Activated CD8-positive, alpha-beta memory T cell treated with anti-CD3 and anti-CD28 coated beads, Interleukin-2, amount 50 U/mL, for 4 hours (primary cell): ENCODE results near the gene RTBDN.

Experiments used
- DNase-seq: peaks from one replicate; pipeline ENCODE4 v3.0.0-alpha.2; 2020

RTBDN gene

DNA sequence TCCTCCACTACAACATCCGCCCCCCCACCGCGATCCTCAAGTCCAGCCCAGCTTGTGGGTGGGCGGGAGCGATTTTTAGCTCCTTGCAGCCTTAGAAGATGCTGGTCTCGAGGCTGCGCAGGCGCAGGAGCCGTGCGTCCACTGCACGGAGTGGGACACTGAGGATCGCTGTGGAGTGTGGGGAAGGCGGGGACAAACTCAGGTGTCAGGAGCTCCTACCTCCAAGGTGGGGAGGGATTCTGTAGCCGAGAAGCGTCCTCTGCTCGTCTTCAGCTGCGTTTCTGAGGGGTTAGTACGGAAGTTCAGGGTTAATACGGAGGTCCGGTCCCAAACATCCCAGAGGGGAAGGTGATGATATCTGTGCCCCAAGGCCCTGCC, at the start of gene RTBDN:
Gene RTBDN (minus strand): TSS at position 14 of the 378 bp plus-strand sequence. CDS start 4,600 bp downstream, outside the sequence.
- DNase-seq, result no peak

DNA sequence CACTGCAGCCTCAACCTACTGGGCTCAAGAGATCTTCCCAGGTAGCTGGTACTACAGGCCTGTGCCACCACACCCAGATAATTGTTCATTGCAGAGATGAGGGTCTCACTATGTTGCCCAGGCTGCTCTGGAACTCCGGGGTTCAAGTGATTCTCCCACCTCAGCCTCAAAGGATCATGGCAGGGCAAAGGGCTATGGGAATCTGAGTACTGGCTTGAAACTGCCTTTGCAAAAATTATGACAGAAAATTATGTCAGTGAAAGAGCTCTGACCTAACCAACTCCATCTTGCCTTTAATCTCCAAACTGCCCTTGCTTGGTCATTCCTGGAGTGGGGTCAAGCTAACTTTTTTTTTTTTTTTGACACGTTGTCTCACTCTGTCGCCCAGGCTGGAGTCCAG, 48.2 kb upstream of the RTBDN start:
- DNase-seq, result no peak

DNA sequence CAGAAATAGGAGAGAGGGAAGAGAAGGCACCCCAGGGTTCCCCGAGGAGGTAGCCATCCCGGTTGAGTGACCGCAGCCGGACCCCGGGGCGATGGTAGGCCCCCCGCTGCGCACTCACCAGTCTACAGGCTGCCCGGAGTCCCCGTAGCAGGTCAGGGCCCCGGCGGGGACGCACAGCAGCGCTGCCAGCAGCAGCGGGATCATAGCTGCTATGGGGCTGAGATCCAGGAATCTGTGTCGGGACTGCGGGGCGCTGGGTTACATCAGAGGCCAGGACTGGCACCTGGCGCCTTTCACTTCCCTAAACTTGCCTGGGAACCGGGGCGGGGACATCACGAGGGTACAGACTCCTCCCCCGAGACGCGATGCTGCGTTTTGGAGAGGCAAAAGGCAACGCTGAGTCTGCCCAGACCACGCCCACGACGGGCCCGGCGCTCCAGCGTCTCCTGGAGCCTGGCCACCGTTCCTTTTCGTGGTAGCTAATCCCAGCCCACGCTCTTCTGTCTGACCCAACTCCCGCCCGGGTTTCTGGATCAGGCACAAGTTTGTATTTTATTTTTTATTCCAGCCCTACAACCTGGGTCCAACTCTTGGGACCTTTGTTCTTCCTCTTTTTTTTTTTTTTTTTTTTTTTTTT, 46.9 kb upstream of the RTBDN start, which contains the start of gene DNASE2:
Gene DNASE2 (minus strand): TSS at position 278 of the 637 bp plus-strand sequence. CDS start 74 bp downstream, at position 204.
- peak; percentile 87 for DNase-seq

DNA sequence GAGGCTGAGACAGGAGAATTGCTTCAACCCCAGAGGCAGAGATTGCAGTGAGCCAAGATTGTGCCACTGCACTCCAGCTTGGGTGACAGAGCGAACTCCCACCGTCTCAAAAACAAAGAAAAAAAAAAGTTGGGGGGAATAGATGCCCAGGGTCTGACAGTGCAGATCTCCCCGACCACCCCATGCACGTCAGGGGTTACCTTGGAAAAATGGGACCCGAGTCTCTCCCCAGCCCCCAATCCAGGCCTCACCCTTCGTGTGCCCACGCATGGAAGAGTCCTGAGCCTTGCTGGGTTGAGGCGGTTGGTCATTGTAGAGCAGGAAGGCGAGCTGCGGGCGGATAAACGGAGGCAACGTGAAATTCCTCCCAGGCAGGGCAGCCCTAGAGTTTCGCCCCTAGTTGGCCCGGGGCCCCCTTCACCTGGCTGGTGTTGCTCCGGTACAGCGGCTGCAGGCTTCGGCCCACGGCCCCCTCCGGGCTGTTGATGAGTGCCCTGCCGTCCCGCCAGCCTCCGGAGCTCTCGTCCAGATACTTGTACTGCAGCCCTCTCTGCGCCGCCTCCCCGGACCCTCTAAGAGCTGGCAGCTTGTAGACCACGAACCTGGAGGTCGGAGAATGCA, 46.3 kb upstream of the RTBDN start:
- no peak for DNase-seq

DNA sequence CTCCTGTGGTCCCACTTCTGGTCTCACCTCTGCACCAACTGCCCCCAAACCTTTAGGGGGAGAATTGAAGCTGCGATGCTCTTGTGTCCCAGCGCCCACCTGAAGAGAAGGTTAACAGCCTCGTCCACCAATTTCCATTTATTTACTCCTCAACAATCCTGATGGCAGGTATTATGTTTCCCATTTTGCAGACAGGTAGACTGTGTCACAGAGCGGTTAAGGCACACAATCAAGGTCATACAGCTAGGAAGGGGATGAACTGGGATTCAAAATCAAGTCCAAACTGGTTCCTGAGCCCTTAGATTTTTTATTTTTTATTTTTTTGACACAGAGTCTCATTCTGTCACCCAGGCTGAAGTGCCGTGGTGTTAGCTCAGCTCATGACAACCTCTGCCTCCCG, 40.7 kb upstream of the RTBDN start:
- DNase-seq, result no peak

DNA sequence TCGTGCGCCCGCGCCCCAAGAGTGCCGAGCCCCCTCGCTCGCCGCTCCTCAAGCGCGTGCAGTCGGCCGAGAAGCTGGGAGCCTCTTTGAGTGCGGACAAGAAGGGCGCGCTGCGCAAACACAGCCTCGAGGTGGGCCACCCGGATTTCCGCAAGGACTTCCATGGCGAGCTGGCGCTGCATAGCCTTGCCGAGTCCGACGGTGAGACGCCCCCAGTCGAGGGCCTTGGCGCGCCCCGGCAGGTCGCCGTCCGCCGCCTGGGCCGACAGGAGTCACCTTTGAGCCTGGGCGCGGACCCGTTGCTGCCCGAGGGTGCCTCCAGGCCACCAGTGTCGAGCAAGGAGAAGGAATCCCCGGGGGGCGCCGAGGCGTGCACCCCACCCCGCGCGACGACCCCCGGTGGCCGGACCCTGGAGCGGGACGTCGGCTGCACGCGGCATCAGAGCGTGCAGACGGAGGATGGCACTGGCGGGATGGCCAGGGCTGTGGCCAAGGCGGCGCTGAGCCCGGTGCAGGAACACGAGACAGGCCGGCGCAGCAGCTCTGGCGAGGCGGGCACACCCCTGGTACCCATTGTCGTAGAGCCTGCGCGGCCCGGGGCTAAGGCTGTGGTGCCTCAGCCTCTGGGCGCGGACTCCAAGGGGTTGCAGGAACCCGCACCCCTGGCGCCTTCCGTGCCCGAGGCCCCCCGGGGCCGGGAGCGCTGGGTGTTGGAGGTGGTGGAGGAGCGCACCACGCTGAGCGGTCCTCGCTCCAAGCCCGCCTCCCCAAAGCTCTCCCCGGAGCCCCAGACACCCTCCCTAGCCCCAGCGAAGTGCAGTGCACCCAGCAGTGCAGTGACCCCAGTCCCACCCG, 39.7 kb upstream of the RTBDN start:
- DNase-seq, result no peak

DNA sequence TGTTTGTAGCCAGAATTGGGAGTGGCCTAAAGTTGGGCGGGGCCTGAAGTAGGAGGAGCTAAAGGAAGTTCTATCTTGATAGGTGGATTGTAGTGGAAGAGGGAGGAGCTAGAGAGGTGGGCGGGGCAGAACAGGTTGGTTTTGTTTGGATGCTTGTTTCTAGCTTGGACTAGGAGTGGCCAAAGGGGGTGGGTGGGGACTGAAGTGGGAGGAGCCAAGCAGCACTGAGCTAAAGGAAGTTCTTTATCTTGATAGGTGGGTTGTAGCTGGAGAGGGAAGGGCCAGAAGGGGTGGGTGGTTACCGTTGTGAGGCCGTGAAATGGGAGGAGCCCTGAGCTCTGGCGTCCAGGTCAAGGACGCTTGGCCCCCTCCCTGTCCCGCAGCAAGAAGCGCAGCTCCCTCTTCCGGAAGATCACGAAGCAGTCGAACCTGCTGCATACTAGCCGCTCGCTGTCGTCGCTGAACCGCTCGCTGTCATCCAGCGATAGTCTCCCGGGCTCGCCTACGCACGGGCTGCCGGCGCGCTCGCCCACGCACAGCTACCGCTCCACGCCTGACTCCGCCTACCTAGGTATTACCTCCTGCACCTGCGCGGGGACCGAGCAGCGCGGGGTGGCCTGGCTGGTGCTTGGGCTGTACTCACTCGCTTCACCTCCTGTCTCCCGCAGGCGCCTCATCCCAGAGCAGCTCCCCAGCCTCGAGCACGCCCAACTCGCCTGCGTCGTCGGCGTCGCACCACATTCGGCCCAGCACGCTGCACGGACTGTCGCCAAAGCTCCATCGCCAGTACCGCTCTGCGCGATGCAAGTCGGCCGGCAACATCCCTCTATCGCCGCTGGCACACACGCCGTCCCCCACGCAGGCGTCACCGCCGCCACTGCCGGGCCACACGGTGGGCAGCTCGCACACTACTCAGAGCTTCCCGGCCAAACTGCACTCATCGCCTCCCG, 38.8 kb upstream of the RTBDN start:
- peak; percentile 65 for DNase-seq

DNA sequence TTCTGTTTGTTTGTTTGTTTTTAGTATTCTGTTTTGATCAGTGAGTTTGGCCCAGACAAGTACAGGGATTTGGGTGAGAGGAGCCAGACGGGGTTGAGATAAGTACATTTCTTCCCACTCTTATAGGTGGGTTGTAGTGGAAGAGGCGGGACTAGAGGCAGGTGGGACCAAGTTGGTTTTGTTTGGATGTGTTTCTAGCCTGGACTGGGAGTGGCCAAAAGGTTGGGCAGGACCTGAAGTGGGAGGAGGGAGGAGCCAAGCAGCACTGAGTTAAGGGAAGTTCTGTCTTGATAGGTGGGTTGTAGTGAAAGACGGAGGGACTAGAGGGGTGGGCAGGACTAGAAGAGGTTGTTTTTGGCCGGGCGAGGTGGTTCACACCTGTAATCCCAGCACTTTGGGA, 37.9 kb upstream of the RTBDN start:
- DNase-seq, result no peak

DNA sequence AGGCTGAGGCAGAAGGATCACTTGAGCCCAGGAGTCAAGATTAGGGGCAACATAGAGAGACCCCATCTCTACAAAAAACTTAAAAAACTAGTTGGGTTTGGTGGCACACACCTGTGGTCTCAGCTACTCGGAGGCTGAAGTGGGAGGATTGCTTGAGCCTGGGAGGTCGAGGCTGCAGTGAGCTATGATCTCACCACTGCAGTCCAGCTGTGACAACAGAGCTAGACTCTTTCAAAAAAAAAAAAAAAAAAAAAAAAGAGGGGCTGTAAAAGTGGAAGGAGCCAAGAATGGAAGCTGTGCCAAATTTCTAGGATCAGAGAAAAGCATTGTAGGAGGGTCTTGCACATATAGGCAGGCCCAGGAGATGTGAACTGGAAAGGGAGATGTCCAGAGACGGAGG, 37.3 kb upstream of the RTBDN start:
- no peak for DNase-seq

DNA sequence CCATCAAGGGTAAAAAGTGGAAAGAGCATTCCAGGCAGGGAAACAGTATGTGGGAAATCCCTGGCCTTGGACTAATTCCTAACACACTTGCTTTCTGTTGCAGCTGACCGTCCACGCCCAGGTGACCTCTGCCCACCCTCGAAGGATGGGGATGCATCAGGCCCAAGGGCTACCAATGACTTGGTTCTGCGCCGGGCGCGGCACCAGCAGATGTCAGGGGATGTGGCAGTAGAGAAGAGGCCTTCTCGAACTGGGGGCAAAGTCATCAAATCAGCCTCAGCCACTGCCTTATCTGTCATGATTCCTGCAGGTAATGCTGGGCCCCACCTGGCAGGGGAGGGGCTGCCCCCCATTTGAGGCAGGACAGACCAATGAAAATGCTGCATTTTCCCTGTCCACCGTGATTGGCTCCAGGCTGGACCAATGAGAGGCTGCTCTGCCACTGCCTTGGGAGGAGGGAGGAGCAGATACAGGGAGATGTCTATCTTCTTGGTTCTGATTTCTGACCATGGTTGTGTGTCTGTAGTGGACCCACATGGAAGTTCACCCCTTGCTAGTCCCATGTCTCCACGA, 34.2 kb upstream of the RTBDN start:
- no peak for DNase-seq

DNA sequence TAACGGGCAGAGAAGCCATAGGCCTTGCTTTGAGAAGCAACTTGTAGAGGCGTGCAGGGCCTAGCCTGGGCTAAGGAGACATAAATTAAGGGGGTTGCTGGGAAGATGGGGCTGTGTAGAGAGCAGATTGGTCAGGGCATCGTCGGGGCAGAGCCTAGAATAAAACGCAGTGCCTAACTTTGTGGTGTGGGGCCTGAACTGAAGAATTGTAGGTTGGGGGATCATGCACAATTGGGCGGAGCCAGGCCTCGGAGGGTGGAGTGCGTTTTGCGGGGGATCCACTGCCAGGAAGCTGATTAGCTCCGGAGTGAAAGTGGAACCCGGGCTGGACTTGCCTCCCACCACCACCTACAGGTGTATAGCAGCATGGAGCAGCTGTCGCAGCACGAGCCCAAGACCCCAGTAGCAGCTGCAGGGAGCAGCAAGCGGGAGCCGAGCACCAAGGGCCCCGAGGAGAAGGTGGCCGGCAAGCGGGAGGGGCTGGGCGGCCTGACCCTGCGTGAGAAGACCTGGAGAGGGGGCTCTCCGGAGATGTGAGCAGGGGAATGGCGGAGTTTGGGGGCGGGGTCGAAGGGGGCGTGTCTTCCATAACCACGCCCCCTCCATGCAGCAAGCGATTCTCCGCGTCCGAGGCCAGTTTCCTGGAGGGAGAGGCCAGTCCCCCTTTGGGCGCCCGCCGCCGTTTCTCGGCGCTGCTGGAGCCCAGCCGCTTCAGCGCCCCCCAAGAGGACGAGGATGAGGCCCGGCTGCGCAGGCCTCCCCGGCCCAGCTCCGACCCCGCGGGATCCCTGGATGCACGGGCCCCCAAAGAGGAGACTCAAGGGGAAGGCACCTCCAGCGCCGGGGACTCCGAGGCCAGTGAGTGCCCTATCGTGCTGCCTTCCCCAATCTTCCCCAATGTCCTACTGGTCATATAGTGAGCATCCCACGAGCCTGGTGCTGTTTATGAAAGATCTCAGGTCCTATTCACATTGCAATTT, 33.0 kb upstream of the RTBDN start:
- peak; percentile 61 for DNase-seq

DNA sequence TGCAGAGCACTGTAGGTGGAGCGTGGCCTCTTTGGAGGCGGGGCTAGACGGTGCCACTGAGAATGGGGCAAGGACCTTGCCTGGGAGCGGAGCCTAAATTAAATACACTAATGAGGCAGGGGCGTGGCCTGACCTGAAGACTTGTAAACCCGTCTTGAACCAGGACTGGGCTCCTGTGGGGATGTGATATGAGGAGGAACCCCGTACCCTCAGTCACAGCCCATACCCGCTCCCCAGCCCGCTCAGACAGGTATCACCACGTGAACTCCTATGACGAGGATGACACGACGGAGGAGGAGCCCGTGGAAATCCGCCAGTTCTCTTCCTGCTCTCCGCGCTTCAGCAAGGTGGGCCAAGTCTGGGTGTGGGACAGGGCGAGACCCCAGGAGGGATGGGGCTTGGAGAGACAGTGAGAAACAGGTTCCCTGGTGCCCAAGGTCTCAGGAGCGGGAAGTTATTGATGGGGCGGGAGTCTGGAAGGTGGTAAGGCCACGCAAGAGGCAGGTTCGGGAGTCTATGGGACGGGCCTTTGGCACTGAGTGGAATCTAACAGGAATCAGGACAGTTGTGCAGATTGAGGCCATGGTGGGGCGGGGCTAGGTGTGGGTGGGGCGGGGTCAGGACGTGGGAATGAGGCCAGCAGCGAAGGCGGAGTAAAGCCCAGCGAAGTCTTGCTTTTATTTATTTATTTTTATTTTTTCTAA, 32.2 kb upstream of the RTBDN start:
- no peak for DNase-seq

DNA sequence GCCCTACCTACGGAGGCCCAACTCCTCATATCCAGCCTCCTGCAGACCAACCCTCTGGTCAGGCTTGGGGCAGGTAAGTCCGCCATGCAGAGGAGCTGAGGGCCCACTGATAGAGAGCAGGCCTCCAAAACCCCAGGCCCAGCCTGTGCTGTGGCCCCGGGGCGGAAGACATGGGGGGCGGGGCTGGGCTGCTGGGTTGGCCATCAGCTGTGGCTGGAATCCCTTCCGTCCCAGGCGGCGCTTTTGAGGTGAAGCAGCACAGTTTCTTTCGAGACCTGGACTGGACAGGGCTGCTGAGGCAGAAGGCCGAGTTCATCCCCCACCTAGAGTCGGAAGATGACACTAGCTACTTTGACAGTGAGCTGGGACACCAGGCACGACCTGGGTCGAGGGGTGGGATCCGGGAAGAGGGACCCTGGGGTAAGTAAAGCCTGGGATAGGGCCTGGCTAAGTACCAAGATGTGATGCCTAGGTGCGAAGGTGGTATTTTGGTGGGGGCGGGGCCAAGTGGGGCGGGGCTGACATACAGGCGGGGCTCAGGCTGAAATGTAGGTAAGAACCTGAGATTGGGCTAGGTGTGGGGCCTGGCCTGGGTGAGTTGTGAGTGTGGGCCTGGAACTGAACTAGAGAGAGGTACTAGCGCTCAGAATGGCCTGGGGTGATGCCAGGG, 31.5 kb upstream of the RTBDN start:
- no peak for DNase-seq

DNA sequence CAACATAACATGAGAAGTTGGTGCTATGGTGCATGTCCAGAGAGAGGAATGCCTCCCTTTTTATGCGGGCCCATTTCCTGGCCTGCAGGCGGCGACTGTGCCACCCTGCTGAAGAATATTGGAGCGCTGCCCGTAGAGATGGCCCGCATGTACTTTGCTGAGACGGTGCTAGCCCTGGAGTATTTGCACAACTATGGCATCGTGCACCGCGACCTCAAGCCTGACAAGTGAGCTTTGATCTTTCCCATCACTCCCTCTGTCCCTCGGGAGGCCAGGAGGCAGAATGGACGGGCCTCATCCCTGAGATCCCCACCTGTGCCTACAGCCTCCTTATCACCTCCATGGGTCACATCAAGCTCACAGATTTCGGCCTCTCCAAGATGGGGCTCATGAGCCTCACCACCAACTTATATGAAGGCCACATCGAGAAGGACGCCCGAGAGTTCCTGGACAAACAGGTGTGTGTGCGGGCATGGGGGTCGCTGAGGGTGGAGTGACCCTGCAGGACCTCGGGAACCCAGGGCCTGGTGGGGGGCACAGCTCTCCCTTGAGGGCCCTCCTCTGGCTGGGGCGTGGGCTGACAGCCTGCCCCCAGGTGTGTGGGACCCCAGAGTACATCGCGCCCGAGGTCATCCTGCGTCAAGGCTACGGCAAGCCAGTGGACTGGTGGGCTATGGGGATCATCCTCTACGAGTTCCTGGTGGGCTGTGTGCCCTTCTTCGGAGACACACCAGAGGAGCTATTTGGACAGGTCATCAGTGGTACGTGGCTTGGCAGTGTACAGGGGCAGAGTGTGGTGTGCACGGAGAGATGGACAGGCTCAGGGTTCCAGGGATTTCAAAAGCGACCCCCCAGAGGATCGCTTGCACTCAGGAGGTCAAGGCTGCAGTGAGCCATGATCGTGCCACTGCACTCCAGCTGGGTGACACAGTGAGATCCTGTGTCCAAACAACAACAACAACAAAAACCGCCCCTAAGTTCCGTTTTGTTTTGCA, 30.6 kb upstream of the RTBDN start:
- no peak for DNase-seq

DNA sequence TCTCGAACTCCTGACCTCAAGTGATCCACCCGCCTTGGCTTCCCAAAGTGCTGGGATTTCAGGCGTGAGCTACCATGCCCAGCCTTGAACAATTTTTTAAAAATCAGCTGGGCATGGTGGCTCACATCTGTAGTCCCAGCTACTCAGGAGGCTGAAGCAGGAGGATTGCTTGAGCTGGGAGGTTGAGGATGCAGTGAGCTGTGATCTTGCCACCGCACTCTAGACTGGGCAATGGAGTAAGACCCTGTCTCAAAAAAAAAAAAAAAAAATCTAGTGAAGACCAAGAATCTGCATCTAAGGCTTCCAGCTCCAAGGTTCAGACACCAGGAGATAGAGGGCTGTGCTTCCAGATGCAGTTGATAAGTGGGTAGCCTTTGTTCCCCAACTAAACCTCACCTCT, 29.8 kb upstream of the RTBDN start:
- no peak for DNase-seq

DNA sequence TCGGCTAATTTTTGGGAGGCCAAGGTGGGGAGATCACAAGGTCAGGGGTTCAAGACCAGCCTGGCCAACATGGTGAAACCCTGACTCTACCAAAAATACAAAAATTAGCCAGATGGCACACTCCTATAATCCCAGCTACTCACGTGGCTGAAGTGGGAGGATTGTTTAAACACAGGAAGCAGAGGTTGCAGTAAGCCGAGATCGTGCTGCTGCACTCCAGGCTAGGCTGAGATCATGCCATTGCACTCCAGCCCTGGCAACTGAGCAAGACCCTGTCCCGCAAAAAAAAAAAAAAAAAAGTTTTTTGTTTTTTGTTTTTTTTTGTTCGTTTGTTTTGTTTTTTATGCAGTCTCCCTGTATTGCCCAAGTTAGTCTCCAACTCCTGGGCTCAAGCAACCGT, 25.2 kb upstream of the RTBDN start:
- DNase-seq, result no peak

DNA sequence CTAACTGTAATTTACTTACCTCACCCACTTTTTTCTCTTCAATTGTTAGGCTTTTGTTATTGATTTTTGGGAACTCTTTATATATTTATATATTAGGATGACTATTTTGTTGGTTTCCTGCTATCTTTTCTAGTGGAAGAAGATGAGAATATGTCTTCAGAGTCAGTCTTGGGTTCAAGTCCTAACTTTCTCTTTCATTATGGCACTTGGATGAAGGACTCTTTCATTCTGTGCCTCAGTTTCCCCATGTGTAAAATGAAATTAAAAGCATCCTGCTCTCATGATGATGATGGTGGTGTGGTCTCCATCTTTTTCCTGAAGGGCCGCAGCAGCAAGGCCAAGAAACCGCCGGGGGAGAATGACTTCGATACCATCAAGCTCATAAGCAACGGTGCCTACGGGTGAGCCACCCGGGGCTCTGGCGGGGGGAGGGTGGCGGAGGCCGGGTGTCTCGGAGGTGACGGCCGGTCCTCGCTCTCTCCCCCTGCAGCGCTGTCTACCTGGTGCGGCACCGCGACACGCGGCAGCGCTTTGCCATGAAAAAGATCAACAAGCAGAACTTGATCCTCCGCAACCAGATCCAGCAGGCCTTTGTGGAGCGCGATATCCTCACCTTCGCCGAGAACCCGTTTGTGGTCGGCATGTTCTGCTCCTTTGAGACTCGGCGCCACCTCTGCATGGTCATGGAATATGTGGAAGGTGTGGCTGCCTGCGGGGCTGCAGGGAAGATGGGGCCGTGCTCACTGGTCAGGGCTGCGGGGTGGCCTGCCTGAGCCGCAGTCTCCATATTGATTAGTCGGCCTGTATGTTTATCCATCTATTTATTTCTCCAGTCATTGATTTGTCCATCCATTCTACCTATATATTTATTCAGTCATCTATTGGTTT, 23.9 kb upstream of the RTBDN start:
- DNase-seq, result no peak

DNA sequence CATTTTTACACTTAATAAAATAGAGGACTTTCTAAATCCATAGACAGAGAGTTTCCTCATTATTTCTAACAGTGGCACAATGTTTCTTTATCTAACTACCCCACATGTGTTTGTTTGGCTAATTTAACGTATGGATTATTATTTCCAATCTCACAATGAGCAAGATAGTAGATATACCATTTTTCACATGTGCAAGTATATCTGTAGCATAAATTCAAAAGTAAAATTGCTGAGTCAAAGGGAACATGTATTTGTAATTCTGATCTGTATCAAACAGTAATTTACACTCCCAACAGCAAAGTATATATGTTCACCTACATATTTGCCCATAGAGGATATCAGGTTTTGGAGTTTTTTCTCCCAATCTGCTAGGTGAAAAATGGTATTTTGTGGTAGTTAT, 22.3 kb upstream of the RTBDN start:
- DNase-seq, result no peak
